Skeletal muscle cell (primary cell): ENCODE measurements around the gene IQGAP2.
"Not testable (repeated sequence)": the region's sequence is repeated elsewhere in the genome, so short reads cannot be mapped to it uniquely, and the experiment has no call there.

Experiments
- DNase-seq: peaks from one replicate; pipeline ENCODE4 v3.0.0-alpha.2; 2010; ENCODE audit warnings: low read depth
- H3K4me3 ChIP-seq: 2 replicates; pipeline ENCODE4 v1.5.1; 2011; ENCODE audit warnings: low read depth, mild to moderate bottlenecking, control low read depth, low read length, moderate library complexity

IQGAP2 gene

GRCh38 chr5:76582230-76583162 is 179.4 kb downstream of the IQGAP2 start:
- DNase-seq, result no peak
- no peak overlapping the region for H3K4me3 ChIP-seq

- DNase-seq, result no peak
- no peak overlapping the region for H3K4me3 ChIP-seq
These were observed 180.3 kb downstream of the IQGAP2 start for GRCh38 chr5:76583163-76584047.

- DNase-seq, result no peak
These were observed 182.7 kb downstream of the IQGAP2 start for GRCh38 chr5:76585783-76586217.

GRCh38 chr5:76586531-76586930 is 183.4 kb downstream of the IQGAP2 start:
- no peak overlapping the region for H3K4me3 ChIP-seq

More at GRCh38 chr5:76585783-76586217, 182.7 kb downstream of the IQGAP2 start:
- no peak overlapping the region for H3K4me3 ChIP-seq

GRCh38 chr5:76590027-76590426 is 186.9 kb downstream of the IQGAP2 start:
- DNase-seq, result no peak
- H3K4me3 ChIP-seq, result no peak overlapping the region

More at GRCh38 chr5:76586531-76586930, 183.4 kb downstream of the IQGAP2 start:
- DNase-seq, result no peak

GRCh38 chr5:76591366-76591765 is 188.3 kb downstream of the IQGAP2 start:
- DNase-seq, result no peak
- H3K4me3 ChIP-seq, result no peak overlapping the region

GRCh38 chr5:76592692-76593091 is 189.6 kb downstream of the IQGAP2 start:
- no peak for DNase-seq
- H3K4me3 ChIP-seq, result no peak overlapping the region

- no peak overlapping the region for H3K4me3 ChIP-seq
- no peak for DNase-seq
These were observed 191.0 kb downstream of the IQGAP2 start for GRCh38 chr5:76594107-76594506.

- no peak overlapping the region for H3K4me3 ChIP-seq
- no peak for DNase-seq
These were observed 192.8 kb downstream of the IQGAP2 start for GRCh38 chr5:76595755-76596481.

GRCh38 chr5:76598531-76598930 is 195.4 kb downstream of the IQGAP2 start:
- DNase-seq, result no peak
- H3K4me3 ChIP-seq, result no peak overlapping the region

- H3K4me3 ChIP-seq, result no peak overlapping the region
- DNase-seq, result no peak
These were observed 197.6 kb downstream of the IQGAP2 start for GRCh38 chr5:76600716-76601115.

- peak; percentile 36 for DNase-seq
- H3K4me3 ChIP-seq, result no peak overlapping the region
These were observed 198.4 kb downstream of the IQGAP2 start for GRCh38 chr5:76601470-76601869.

- DNase-seq, result no peak
These were observed 199.1 kb downstream of the IQGAP2 start for GRCh38 chr5:76602094-76602726.

GRCh38 chr5:76603991-76604390 is 200.9 kb downstream of the IQGAP2 start:
- DNase-seq, H3K4me3 ChIP-seq: not testable (repeated sequence)

More at GRCh38 chr5:76602094-76602726, 199.1 kb downstream of the IQGAP2 start:
- H3K4me3 ChIP-seq, result no peak overlapping the region

- DNase-seq, result peak; percentile 54
- no peak overlapping the region for H3K4me3 ChIP-seq
These were observed 201.8 kb downstream of the IQGAP2 start for GRCh38 chr5:76604838-76605237.

- no peak for DNase-seq
- H3K4me3 ChIP-seq, result no peak overlapping the region
These were observed 203.6 kb downstream of the IQGAP2 start for GRCh38 chr5:76606701-76607100.

GRCh38 chr5:76607353-76607871 is 204.3 kb downstream of the IQGAP2 start:
- no peak for DNase-seq

GRCh38 chr5:76608833-76609232 is 205.7 kb downstream of the IQGAP2 start:
- peak; percentile 63 for DNase-seq
- H3K4me3 ChIP-seq, result no peak overlapping the region

More at GRCh38 chr5:76607353-76607871, 204.3 kb downstream of the IQGAP2 start:
- no peak overlapping the region for H3K4me3 ChIP-seq

- no peak for DNase-seq
- H3K4me3 ChIP-seq, result no peak overlapping the region
These were observed 207.1 kb downstream of the IQGAP2 start for GRCh38 chr5:76610196-76610595.
